Lower leg skin (tissue), 4 donors: ENCODE results near the gene RAP1A. TPM values are rescaled to one million over a fixed set of nuclear protein-coding genes. Genes with fewer than 3 reads are reported as not detected.

Experiments
- DNase-seq, 2 donors: peaks; one replicate each; pipeline ENCODE4 v3.0.0-alpha.2; 2019; ENCODE audit warnings: low spot score in 2 of 2
- H3K4me3 ChIP-seq: fragments of 200-600 bp; sonication (generic); 2 replicates; pipeline ENCODE4 v1.5.1; 2017; ENCODE audit warnings: mild to moderate bottlenecking, low read depth; ENCODE audit not compliant: poor library complexity, severe bottlenecking
- CTCF ChIP-seq, 3 donors: fragments of 450-650 bp; IDR thresholded peaks; one replicate each; pipeline ENCODE4 v1.5.1; 2016; ENCODE audit warnings: antibody characterized with exemption in 3 of 3, mild to moderate bottlenecking in 3 of 3, moderate library complexity in 2 of 3
- POLR2A ChIP-seq, 2 donors: fragments of 450-650 bp; IDR thresholded peaks; one replicate each; pipeline ENCODE4 v1.6.1; 2016 to 2017; ENCODE audit warnings: antibody characterized with exemption in 2 of 2, mild to moderate bottlenecking in 1 of 2, moderate library complexity in 1 of 2
- WGBS, 2 donors: methylation state at CpG; one replicate each; pipeline ENCODE4 v1.1.5; 2018; 5-methylcytosine and 5-hydroxymethylcytosine counted together
- intact Hi-C: fragments of 100-400 bp; cut with DNase I; formaldehyde crosslinking; loops from one replicate; pipeline ENCODE4 v1.15.0; 2023; ENCODE audit warnings: low total_unique reads
- total RNA-seq, 4 donors: library from RNA; depleted of rRNA; stranded (reverse); fragments of >200 nt; gene quantifications; one replicate each; pipeline ENCODE4 v1.1.0, GENCODE V29; 2016

The RAP1A gene
- total RNA-seq, 4 donors from 2014 or later, result 25.5 to 33.8 (median 31.0) TPM

- WGBS, 2 donors, result 81 to 89% methylated on average over 2 of the region's 2 CpGs
- intact Hi-C loops, result no loop called here
- TF ChIP-seq POLR2A (IDR thresholded peaks at IDR 0.05), result no peak
- no peak for TF ChIP-seq CTCF (IDR thresholded peaks at IDR 0.05)
- no peak for DNase-seq
- H3K4me3 ChIP-seq, result no peak overlapping the region
Measured at GRCh38 chr1:111618081-111618480, 1.5 kb upstream of the RAP1A start.

GRCh38 chr1:111618961-111619634 is 491 bp upstream of the RAP1A start:
- WGBS, 2 donors, result 46 to 47% methylated on average over 19 of the region's 19 CpGs
- intact Hi-C loops, result no loop called here
- no peak for DNase-seq
- TF ChIP-seq CTCF (IDR thresholded peaks at IDR 0.05), result no peak
- no peak for TF ChIP-seq POLR2A (IDR thresholded peaks at IDR 0.05)
- no peak overlapping the region for H3K4me3 ChIP-seq

- no peak for TF ChIP-seq POLR2A (IDR thresholded peaks at IDR 0.05)
- no peak for TF ChIP-seq CTCF (IDR thresholded peaks at IDR 0.05)
- no peak for DNase-seq
- peak overlapping the region; percentile 71 for H3K4me3 ChIP-seq
- 1% methylated on average over 12 of the region's 12 CpGs for WGBS, 2 donors
- intact Hi-C loops, result no loop called here
Measured at GRCh38 chr1:111620441-111620971, 917 bp downstream of the RAP1A start.

- TF ChIP-seq CTCF (IDR thresholded peaks at IDR 0.05) (no peak), POLR2A (IDR thresholded peaks at IDR 0.05) (no peak)
- WGBS, 2 donors, result 49 to 63% methylated on average over 4 of the region's 4 CpGs
- no peak for DNase-seq
- no peak overlapping the region for H3K4me3 ChIP-seq
- intact Hi-C loops, result no loop called here
Measured at GRCh38 chr1:111621050-111621449, 1.5 kb downstream of the RAP1A start.

GRCh38 chr1:111622166-111622565 is 2.6 kb downstream of the RAP1A start:
- H3K4me3 ChIP-seq, result no peak overlapping the region
- intact Hi-C loops, result no loop called here
- no peak for TF ChIP-seq POLR2A (IDR thresholded peaks at IDR 0.05)
- no peak for TF ChIP-seq CTCF (IDR thresholded peaks at IDR 0.05)
- DNase-seq, result no peak

GRCh38 chr1:111624382-111624781 is 4.8 kb downstream of the RAP1A start:
- 63 to 75% methylated on average over 2 of the region's 2 CpGs for WGBS, 2 donors
- no peak overlapping the region for H3K4me3 ChIP-seq
- intact Hi-C loops, result no loop called here
- TF ChIP-seq CTCF (IDR thresholded peaks at IDR 0.05), result no peak
- TF ChIP-seq POLR2A (IDR thresholded peaks at IDR 0.05), result no peak
- no peak for DNase-seq
